Measurements from ENCODE around the gene DHRS9.

The DHRS9 gene

DNA sequence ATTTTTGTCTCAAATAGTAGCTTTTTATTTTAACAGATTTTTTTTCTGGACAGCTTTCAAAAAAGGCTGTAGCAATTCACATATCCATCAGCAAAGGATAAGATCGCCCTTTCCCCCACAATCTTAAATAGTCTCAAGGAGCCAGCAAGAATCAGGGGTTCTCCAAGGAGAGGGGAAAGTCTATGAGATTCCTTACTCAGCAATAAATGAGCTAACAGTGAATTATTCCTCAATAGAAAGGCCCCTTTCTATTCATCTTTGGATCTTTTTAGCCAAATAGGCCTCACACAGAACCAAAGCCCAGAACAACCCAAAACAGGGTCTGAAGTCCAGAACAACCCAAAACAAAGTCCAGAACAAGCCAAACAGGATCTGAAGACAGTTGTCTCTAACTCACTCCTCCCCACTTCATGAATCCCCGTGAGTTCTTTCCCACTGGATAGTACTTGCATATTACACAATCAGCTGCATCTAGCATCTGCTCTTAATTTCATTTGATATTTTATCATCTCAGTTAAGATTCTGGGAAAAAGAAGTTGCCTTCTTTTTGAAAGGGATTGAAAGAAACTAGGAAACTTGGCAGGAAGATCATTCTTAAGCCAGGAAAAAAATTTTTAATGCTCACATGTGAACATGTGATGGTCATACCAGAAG is 3.4 kb upstream of the DHRS9 start:
- no peak for DNase-seq (ENCODE audit: low read depth in 2 of 2)

DNA sequence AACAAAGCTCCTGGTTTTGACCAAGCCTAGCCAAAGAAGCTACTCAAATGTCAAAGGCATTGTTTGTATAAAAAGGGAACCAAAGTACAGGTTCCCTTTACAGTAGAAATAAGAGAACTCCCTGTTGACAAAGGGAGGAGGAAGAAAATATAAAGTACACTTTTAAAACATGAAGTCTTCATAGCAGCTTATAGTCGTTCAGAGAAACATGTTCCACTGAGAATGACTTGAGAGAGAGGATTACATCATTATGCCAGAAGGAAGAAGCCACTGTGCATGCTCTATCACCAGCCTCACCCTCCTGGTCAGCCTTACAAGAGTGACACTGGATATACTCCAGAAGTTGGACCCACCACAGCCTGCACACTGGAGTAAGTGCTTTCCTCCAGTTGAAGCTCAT is 2.5 kb upstream of the DHRS9 start:
- no peak for DNase-seq (ENCODE audit: low read depth in 2 of 2)

DNA sequence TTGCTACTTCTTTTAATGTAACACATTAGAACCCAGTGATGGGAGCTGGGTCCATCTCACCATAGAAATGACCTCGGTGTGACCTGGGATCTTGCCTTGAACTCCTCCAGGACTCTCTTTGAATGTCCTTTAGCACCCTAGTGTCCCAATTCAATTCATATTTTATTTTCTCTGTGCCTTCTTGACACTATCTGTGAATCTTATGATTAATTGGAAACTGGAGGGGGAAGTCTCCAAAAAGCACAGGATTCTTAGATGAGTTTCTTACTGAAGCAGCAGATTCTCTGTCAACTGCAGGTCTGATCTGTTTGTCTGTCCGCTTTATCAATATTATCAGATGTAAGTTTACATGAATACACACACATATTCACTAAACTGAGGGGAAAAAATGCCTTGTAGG is 470 bp downstream of the DHRS9 start:
- no peak for DNase-seq (ENCODE audit: low read depth in 2 of 2)

DNA sequence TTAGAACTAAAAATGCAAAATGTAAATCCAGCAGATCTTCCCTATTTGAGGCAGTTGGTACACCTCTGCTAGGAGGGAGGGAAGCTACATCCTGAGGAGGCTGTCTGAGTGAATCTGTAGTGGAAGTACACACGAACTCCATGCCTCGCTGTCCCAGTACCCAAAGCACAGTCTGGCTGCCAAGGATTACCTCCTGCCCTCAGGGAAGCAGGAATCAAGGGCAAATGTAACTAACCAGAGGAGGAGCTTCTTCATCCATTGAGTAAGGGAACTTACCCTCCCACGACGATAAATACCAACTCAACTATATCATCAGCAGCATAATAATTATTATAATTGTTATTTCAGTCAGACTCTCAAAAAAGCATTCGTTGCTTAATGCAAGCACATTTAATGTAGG is 2.1 kb downstream of the DHRS9 start:
- DNase-seq (ENCODE audit: low read depth in 2 of 2): no peak

GRCh38 chr2:169072163-169072925 is 3.0 kb downstream of the DHRS9 start:
- no peak for DNase-seq (ENCODE audit: low read depth in 2 of 2)

DNA sequence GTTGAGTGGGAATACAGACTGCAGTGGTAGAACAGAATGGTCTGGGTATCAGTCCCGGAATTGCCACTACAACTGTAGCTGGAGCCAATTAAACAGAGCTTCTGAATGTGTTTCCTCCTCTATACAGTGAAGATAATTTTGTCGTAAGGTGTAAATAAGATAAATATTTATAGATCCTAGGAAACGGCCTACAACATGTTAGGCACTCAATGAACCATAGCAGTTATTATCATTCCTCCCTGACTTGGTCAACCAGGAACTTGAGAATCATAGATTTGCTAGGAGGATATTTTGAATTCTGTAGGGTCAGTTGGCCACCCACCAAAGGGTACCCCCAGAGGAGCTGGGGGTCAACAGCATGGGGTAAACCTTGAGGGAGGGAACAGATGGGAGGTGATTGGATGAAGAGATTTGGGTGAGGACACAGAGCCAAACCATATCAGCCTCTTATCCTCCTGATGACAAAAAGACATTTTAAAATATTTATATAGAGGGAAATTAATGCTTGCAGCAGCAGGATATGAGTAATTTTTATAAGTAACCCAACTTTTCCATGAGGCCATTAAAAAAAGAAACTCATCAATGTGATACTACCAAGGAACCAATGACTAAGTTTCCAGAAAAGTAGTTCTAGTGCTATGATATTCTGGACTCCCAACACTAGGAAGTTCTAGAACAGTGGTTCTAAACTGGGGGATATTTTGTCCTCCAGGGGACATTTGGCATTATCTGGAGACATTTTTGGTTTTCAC is 4.0 kb downstream of the DHRS9 start:
- no peak for DNase-seq (ENCODE audit: low read depth in 2 of 2)

- no peak for DNase-seq (ENCODE audit: low read depth in 2 of 2)
Measured at GRCh38 chr2:169073963-169074751, 4.8 kb downstream of the DHRS9 start.

DNA sequence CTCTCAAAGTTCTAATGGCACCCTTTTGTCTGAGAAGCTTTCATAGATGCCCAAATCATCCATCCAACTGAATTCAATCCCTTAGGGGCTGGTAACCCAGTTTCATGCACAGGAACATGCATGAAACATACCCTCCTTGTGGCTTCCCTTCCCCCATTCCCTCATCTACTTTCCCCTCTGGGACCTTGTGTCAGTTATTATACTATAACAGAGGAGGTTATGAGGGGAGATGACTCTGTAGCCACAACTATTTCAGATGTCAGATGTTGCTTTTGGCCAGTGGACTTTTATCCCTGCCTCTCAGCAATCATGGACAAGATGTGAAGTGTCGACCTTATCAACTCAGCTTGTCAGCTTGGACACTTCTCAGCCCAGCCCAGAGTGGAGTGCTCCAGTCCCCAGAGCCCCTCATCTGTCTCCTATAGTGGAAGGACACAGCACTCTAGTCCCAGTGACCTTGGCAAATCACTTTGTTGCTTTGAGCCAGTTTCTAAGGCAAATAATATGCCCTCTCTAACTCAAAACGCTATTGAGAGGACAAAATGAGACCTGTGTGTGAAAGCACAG is 8.4 kb downstream of the DHRS9 start:
- DNase-seq (ENCODE audit: low read depth in 2 of 2): no peak

- no peak for DNase-seq (ENCODE audit: low read depth in 2 of 2)
Measured at GRCh38 chr2:169080250-169081069, 11.1 kb downstream of the DHRS9 start.

DNA sequence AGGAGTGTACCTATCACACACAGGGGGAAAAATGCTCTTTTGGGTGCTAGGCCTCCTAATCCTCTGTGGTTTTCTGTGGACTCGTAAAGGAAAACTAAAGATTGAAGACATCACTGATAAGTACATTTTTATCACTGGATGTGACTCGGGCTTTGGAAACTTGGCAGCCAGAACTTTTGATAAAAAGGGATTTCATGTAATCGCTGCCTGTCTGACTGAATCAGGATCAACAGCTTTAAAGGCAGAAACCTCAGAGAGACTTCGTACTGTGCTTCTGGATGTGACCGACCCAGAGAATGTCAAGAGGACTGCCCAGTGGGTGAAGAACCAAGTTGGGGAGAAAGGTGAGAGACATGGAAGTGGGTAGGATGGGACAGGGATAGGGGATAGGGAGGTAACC is 12.2 kb downstream of the DHRS9 start:
- DNase-seq (ENCODE audit: low read depth in 2 of 2): no peak

DNA sequence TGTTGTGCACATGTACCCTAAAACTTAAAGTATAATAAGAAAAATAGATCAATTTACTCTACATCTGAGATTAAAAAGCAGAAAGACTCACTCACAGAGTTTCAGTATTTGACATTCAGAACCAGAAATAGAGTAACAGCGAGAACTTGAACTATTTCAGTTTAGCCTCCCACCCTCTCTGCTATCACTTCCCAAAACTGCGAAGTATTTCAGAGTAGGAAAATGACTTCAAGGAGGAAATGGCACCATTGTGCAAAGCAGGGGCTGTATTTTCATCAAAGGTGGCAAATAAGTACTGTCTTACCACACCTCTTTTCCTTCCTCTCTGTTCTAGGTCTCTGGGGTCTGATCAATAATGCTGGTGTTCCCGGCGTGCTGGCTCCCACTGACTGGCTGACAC is 13.6 kb downstream of the DHRS9 start:
- no peak for DNase-seq (ENCODE audit: low read depth in 2 of 2)

- no peak for DNase-seq (ENCODE audit: low read depth in 2 of 2)
Measured at GRCh38 chr2:169086893-169087467, 17.6 kb downstream of the DHRS9 start.

DNA sequence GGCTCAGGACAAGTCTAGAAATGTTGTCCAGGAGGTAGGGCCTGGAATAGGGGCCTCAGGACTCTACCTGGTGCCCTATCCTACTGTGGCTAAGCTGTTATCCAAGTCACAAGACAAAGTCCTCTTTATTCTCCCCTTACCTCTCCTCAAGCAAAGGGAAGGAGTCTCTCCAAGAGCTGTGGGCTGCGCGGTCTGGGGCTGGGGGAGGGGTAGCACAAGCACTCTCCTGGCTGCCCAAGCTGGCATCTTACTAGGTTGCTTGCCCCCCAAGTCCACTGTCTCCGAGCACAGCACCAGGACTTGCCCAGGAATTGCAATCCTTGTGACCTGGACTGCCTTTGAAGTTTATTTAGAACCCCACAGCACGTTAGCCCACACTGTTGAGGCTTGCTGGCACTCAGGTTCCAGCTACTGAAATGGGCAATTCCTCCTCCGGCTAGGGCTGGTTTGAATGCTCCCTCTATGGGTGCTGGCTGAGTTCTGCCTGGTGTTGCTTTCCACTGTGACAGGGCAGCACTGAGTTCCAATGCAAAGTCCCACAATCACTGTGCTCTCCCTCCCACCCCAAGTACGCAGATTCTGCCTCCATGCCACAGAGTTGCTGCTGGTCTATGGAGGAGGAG is 18.5 kb downstream of the DHRS9 start:
- DNase-seq (ENCODE audit: low read depth in 2 of 2): no peak

- no peak for DNase-seq (ENCODE audit: low read depth in 2 of 2)
Measured at GRCh38 chr2:169089182-169089581, 19.8 kb downstream of the DHRS9 start.

DNA sequence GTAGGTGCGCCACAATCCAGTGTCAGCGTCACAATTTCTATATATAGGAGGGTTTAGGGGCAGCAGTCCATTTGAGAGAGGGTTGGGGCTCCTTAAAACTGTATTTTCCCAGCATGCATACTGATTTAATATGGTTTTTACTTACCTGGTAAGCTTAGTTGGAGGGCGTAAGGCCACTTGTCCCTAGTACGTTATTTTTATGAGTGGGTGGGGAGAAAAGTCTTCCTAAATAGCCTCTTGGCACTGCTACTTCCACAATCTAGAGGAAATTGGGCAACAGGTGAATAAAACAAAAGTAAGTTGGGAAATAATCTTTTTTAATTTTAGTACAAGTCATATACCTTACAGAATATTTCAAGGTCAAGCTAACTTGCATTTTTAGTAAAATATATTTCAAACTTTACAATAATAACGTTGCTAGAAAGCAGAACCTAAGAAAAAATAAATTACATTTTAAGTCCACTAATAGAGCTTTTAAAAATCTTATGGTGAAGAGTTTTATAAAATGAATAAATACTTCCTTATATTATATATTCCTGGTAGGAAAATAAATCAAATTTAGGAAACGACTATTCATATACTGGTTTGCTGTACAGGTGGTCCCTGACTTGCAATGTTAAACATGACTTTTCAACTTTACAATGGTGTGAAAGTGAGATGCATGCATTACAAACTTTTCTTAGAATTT is 20.9 kb downstream of the DHRS9 start:
- DNase-seq (ENCODE audit: low read depth in 2 of 2): no peak

GRCh38 chr2:169091256-169091655 is 21.9 kb downstream of the DHRS9 start:
- no peak for DNase-seq (ENCODE audit: low read depth in 2 of 2)

DNA sequence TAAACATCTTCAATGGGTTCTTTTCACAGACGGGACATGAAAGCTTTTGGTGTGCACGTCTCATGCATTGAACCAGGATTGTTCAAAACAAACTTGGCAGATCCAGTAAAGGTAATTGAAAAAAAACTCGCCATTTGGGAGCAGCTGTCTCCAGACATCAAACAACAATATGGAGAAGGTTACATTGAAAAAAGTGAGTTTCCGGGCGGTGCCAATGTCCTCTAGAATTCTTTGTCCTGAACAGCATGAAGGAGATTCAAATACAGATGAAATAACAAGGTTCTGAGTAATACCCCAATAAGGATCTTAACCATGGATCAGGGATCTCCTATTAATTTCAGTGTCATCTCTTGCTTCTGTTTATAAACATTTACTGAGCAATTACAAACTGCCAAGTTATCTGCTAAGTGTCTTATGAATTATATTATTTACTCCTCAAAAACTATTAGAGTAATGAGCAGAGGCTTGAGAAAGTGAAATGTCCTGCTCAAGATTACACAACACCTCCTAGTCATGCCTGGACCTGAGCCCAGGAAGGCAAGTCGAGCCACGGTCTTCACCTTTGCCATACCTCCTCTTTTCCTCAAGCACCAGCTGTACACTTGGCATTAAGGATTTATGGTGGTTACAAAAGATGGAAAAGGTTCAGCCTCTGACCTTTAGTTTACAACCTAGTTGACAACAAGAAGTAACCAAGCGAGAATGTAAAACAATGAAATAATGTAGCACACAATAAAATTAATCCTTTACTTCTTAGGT is 22.6 kb downstream of the DHRS9 start:
- DNase-seq (ENCODE audit: low read depth in 2 of 2): peak in 1 of 2 experiments; percentile 9

GRCh38 chr2:169093535-169093934 is 24.2 kb downstream of the DHRS9 start:
- no peak for DNase-seq (ENCODE audit: low read depth in 2 of 2)

GRCh38 chr2:169094676-169095075 is 25.3 kb downstream of the DHRS9 start:
- DNase-seq (ENCODE audit: low read depth in 2 of 2): no peak

Data from fibroblast of skin of left quadriceps (primary cell).